Sigmoid colon (tissue), 4 donors: ENCODE results near the gene ISL2.
"Not testable (repeated sequence)": the region's sequence is repeated elsewhere in the genome, so short reads cannot be mapped to it uniquely, and the experiment has no call there.

Experiments
- EP300 ChIP-seq, 4 donors: sonication (generic); formaldehyde crosslinking; IDR thresholded peaks; one replicate each; pipeline ENCODE4 v1.6.1; 2017; ENCODE audit warnings: antibody characterized with exemption in 4 of 4
- TF ChIP-seq, protein P1 (sequence below), 4 experiments: fragments of 450-650 bp in 3 of 4; fragments of 200-600 bp in 1 of 4; IDR thresholded peaks; one replicate each; pipeline ENCODE4 v1.5.1; 2016 to 2019; ENCODE audit warnings: antibody characterized with exemption in 4 of 4, mild to moderate bottlenecking in 3 of 4, moderate library complexity in 2 of 4

- TF ChIP-seq, protein P1, sequence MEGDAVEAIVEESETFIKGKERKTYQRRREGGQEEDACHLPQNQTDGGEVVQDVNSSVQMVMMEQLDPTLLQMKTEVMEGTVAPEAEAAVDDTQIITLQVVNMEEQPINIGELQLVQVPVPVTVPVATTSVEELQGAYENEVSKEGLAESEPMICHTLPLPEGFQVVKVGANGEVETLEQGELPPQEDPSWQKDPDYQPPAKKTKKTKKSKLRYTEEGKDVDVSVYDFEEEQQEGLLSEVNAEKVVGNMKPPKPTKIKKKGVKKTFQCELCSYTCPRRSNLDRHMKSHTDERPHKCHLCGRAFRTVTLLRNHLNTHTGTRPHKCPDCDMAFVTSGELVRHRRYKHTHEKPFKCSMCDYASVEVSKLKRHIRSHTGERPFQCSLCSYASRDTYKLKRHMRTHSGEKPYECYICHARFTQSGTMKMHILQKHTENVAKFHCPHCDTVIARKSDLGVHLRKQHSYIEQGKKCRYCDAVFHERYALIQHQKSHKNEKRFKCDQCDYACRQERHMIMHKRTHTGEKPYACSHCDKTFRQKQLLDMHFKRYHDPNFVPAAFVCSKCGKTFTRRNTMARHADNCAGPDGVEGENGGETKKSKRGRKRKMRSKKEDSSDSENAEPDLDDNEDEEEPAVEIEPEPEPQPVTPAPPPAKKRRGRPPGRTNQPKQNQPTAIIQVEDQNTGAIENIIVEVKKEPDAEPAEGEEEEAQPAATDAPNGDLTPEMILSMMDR (IDR thresholded peaks at IDR 0.05): not testable (repeated sequence)
- not testable (repeated sequence) for TF ChIP-seq EP300 (IDR thresholded peaks at IDR 0.05)
These were observed 38.6 kb upstream of the ISL2 start for GRCh38 chr15:76297951-76298350.
